Neural cell (in vitro differentiated cells): Measurements from ENCODE around the gene ANO3.

Experiments used
- CTCF ChIP-seq: fragments of 450-650 bp; IDR thresholded peaks from 2 replicates; pipeline ENCODE4 v1.5.1; 2014; ENCODE audit warnings: antibody characterized with exemption, mild to moderate bottlenecking, moderate library complexity; ENCODE audit not compliant: poor library complexity, severe bottlenecking
- EP300 ChIP-seq: fragments of 450-650 bp; conservative IDR thresholded peaks from 2 replicates; pipeline ENCODE4 v1.6.1; 2014; ENCODE audit warnings: antibody characterized with exemption, mild to moderate bottlenecking, moderate library complexity; ENCODE audit not compliant: poor library complexity, severe bottlenecking
- EZH2 ChIP-seq: fragments of 200-600, 300-800 bp; shearing (Covaris generic), sonication (generic); IDR thresholded peaks from 2 replicates; pipeline ENCODE4 v1.6.1; 2014; ENCODE audit warnings: antibody characterized with exemption, low read length, borderline replicate concordance, mild to moderate bottlenecking; ENCODE audit not compliant: insufficient read depth, poor library complexity, severe bottlenecking
- POLR2AphosphoS5 ChIP-seq: IDR thresholded peaks from 2 replicates; pipeline ENCODE4 v1.6.1; 2012
- RAD21 ChIP-seq: fragments of 450-650 bp; conservative IDR thresholded peaks from 2 replicates; pipeline ENCODE4 v1.6.1; 2014; ENCODE audit warnings: antibody characterized with exemption, mild to moderate bottlenecking, moderate library complexity

- TF ChIP-seq RAD21 (no peak), EZH2 (no peak), CTCF (no peak), POLR2AphosphoS5 (no peak), EP300 (no peak)
Measured at GRCh38 chr11:26587073-26587472, 255.1 kb downstream of the ANO3 start.
